Upper lobe of right lung (tissue), 1 donor: ENCODE data around the gene KANK2. TPM values are rescaled to one million over a fixed set of nuclear protein-coding genes. Genes with fewer than 3 reads are reported as not detected.

Experiments
- ATAC-seq: fragments of 200-7000 bp; cut with Tn5 transposase; one replicate; pipeline ENCODE4 v1.9.1; 2020; ENCODE audit warnings: mild to moderate bottlenecking, moderate library complexity
- DNase-seq: peaks from one replicate; pipeline ENCODE4 v3.0.0-alpha.2; 2020
- H3K27ac ChIP-seq: fragments of 200-600 bp; one replicate; pipeline ENCODE4 v1.8.0; 2022
- H3K27me3 ChIP-seq: fragments of 200-600 bp; one replicate; pipeline ENCODE4 v1.8.0; 2022; ENCODE audit warnings: mild to moderate bottlenecking
- H3K36me3 ChIP-seq: fragments of 200-600 bp; one replicate; pipeline ENCODE4 v1.8.0; 2022
- H3K4me1 ChIP-seq: fragments of 200-600 bp; one replicate; pipeline ENCODE4 v1.8.0; 2022
- H3K4me3 ChIP-seq: fragments of 200-600 bp; one replicate; pipeline ENCODE4 v1.8.0; 2022; ENCODE audit warnings: mild to moderate bottlenecking
- H3K9me3 ChIP-seq: fragments of 200-600 bp; one replicate; pipeline ENCODE4 v1.8.0; 2022
- intact Hi-C: fragments of 100-400 bp; cut with DNase I; formaldehyde crosslinking; loops from one replicate; pipeline ENCODE4 v1.11.0; 2022
- total RNA-seq: library from RNA; stranded (reverse); fragmentation: NEBNext Ultra II Directional; extraction: Animal tissue kit (Norgen Biotek cat#: 25700); gene quantifications from one replicate; pipeline ENCODE4 v1.2.1, GENCODE V29; 2021
- TF ChIP-seq, protein P1 (sequence below): fragments of 200-600 bp; IDR thresholded peaks from one replicate; pipeline ENCODE4 v1.8.0; 2022; ENCODE audit warnings: antibody characterized with exemption
- donor health status: DM: no; HTN: yes; CAD: no; lungs with severe emphysema.

Gene KANK2
- total RNA-seq, 1 donor from 2014 or later = 268 TPM

DNA sequence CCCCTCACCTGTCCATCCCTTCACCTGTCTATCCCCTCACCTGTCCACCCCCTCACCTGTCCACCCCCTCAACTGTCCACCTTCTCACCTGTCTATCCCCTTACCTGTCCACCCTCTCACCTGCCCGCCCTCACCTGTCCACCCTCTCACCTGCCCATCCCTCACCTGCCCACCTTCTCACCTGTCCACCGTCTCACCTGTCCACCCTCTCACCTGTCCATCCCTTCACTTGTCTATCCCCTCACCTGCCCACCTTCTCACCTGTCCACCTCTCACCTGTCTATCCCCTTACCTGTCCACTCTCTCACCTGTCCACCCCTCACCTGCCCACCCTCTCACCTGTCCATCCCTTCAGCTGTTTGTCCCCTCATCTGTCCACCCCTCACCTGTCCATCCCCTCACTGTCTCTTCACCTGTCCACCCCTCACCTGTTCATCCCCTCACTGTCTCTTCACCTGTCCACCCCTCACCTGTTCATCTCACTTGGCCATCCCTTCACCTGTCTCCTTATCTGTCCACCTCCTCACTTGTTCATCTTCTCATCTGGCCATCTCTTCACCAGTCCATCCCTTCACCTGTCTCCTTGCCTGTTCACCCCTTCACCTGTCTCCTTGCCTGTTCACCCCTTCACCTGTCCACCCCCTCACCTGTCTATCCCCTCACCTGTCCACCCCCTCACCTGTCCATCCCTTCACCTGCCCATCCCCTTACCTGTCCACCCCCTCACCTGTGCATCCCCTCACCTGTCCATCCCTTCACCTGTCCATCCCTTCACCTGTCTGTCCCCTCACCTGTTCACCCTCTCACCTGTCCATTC lies 12.7 kb upstream of the KANK2 start:
- no peak overlapping the region for H3K27ac ChIP-seq
- intact Hi-C loops = no loop called here
- no peak for ATAC-seq
- no peaks in the 10 kb centered on the region for H3K27me3 ChIP-seq
- TF ChIP-seq, protein P1, sequence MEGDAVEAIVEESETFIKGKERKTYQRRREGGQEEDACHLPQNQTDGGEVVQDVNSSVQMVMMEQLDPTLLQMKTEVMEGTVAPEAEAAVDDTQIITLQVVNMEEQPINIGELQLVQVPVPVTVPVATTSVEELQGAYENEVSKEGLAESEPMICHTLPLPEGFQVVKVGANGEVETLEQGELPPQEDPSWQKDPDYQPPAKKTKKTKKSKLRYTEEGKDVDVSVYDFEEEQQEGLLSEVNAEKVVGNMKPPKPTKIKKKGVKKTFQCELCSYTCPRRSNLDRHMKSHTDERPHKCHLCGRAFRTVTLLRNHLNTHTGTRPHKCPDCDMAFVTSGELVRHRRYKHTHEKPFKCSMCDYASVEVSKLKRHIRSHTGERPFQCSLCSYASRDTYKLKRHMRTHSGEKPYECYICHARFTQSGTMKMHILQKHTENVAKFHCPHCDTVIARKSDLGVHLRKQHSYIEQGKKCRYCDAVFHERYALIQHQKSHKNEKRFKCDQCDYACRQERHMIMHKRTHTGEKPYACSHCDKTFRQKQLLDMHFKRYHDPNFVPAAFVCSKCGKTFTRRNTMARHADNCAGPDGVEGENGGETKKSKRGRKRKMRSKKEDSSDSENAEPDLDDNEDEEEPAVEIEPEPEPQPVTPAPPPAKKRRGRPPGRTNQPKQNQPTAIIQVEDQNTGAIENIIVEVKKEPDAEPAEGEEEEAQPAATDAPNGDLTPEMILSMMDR = no peak
- H3K9me3 ChIP-seq = no peaks in the 10 kb centered on the region
- no peak for DNase-seq
- peaks cover 35% of the 10 kb centered on the region for H3K36me3 ChIP-seq
- no peaks in the 10 kb centered on the region for H3K4me1 ChIP-seq
- H3K4me3 ChIP-seq = no peak overlapping the region

DNA sequence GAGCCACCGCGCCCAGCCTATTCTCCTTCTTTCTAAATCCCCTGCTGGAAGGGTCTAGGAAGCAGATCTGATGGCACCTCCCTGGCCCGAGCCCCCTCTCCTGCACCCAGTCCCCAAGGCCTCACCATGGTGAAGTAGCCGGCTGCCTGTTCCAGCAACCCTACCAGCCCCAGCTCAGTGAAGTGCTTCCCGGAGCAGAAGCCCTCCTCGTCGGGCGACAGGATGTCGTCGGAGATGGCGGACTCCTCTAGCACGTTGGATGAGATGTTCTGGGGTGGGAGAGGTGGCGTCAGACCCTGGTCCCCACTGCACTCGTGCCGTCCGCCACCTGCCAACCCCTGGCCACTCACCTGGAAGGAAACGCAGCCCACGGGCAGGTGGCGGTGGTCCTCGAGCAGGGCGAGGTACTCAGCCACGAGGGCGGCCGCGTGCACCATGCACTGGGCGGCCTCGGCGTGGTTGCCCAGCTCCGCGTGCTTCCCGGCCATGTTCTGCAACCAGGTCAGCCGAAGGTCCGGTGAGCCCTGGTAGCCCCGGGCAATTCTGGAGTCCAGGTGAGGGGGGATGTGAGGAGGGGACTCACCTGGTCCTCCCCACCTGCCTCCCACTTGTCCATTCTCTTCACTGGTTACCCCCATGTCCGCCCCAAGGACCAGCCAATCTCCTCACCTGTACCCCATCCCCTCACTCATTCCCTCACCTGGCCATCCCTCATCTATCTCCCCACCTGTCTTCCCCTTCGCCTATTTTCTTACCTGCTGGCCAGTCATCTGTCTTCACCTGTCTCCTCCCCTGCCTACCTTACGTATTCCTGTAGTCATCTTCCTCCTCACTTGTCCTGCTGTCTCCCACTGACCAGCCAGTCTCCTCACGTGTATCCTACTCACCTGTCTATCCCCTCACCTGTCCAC lies 11.5 kb upstream of the KANK2 start:
- Histone ChIP-seq H3K27me3 (no peaks in the 10 kb centered on the region), H3K4me3 (no peak overlapping the region), H3K27ac (no peak overlapping the region), H3K36me3 (peaks cover 24% of the 10 kb centered on the region), H3K9me3 (no peaks in the 10 kb centered on the region), H3K4me1 (peaks cover 8% of the 10 kb centered on the region)
- DNase-seq (no peak), ATAC-seq (no peak)
- TF ChIP-seq, protein P1 = no peak
- intact Hi-C loops = no loop called here

- no peak overlapping the region for H3K4me3 ChIP-seq
- DNase-seq = no peak
- H3K36me3 ChIP-seq = peaks cover 19% of the 10 kb centered on the region
- TF ChIP-seq, protein P1 = no peak
- H3K27me3 ChIP-seq = no peaks in the 10 kb centered on the region
- H3K4me1 ChIP-seq = peaks cover 13% of the 10 kb centered on the region
- no peak for ATAC-seq
- intact Hi-C loops = no loop called here
- no peak overlapping the region for H3K27ac ChIP-seq
- no peaks in the 10 kb centered on the region for H3K9me3 ChIP-seq
Observed at GRCh38 chr19:11205939-11206570, 8.7 kb upstream of the KANK2 start.

- H3K27ac ChIP-seq = no peak overlapping the region
- ATAC-seq (no peak), DNase-seq (no peak)
- H3K27me3 ChIP-seq = no peaks in the 10 kb centered on the region
- H3K4me1 ChIP-seq = peaks cover 13% of the 10 kb centered on the region
- TF ChIP-seq, protein P1 = no peak
- no peak overlapping the region for H3K4me3 ChIP-seq
- intact Hi-C loops = loop anchor here (5.0 kb wide), 1 partner anchor 73 kb away; no protein-coding TSS in a partner anchor
- peaks cover 14% of the 10 kb centered on the region for H3K36me3 ChIP-seq
- no peaks in the 10 kb centered on the region for H3K9me3 ChIP-seq
Observed at GRCh38 chr19:11204943-11205349, 7.6 kb upstream of the KANK2 start.

DNA sequence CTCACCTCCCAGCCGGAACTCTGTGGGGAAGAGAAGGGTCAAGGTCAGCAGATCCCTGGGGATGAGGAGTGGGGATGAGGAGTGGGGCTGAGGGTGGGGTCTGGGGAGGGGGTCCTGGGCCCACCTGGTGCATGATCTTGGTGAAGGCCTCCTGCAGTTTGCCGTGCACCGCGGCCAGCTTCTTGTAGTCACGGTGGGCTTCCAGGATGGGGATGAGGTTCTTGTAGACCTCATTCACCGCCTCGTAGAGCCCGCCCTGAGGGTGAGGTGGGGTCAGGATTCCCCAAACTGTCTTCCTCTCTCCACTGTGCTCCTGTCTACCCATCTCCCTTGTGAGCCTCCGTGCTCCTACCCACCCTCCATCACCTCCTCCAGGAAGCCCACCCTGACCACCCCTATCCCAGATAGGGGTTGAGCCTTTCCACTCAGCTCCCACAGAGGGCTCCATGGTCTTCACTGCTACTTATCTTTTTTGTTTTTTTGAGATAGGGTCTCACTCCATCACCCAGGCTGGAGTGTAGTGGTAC lies 6.8 kb upstream of the KANK2 start:
- Histone ChIP-seq H3K4me3 (no peak overlapping the region), H3K36me3 (peaks cover 14% of the 10 kb centered on the region), H3K4me1 (peaks cover 13% of the 10 kb centered on the region), H3K27ac (no peak overlapping the region), H3K27me3 (no peaks in the 10 kb centered on the region), H3K9me3 (no peaks in the 10 kb centered on the region)
- intact Hi-C loops = loop anchor here (5.0 kb wide), 1 partner anchor 72 kb away; no protein-coding TSS in a partner anchor
- ATAC-seq (no peak), DNase-seq (no peak)
- TF ChIP-seq, protein P1 = peak; percentile 34
